A673 (cell line): ENCODE results near the gene CES3. TPM values are rescaled to one million over a fixed set of nuclear protein-coding genes. Genes with fewer than 3 reads are reported as not detected.

Experiments
- BruUV-seq: library from RNA; stranded (reverse); fragments of 400-500 nt; replicated peaks from 2 replicates; lab custom pipeline; 2021; lab: Mats Ljungman, UMichigan
- CTCF ChIA-PET: fragments of 300-600 bp; sonication (Branson Sonifier 250); formaldehyde crosslinking; loops from one replicate; lab custom pipeline; 2022; ENCODE audit warnings: antibody characterized with exemption; lab: Charles Lee
- POLR2A ChIA-PET: fragments of 300-600 bp; sonication (Branson Sonifier 250); formaldehyde crosslinking; loops from one replicate; lab custom pipeline; 2022; ENCODE audit warnings: antibody characterized with exemption; ENCODE audit not compliant: low non-redundant PET; lab: Charles Lee
- DNase-seq: peaks from one replicate; pipeline ENCODE4 v3.0.0-alpha.2; 2015; ENCODE audit warnings: low spot score
- H3K27ac ChIP-seq: fragments of 200-600 bp; sonication (generic); 2 replicates; pipeline ENCODE4 v1.5.1; 2016; ENCODE audit warnings: mixed run types, low read depth, mild to moderate bottlenecking, mixed read lengths, antibody characterized with exemption, low read length; ENCODE audit not compliant: poor library complexity, severe bottlenecking
- H3K27me3 ChIP-seq: fragments of 200-600 bp; sonication (generic); replicated peaks from 2 replicates; pipeline ENCODE4 v1.6.1; 2017; ENCODE audit warnings: mixed run types, low read depth, mild to moderate bottlenecking, mixed read lengths, antibody characterized with exemption, low read length; ENCODE audit not compliant: insufficient read depth, poor library complexity
- H3K36me3 ChIP-seq: fragments of 200-600 bp; sonication (generic); 2 replicates; pipeline ENCODE4 v1.6.1; 2016; ENCODE audit warnings: mixed run types, mild to moderate bottlenecking, mixed read lengths, antibody characterized with exemption, low read length; ENCODE audit not compliant: insufficient read depth, poor library complexity, severe bottlenecking
- H3K4me1 ChIP-seq: fragments of 200-600 bp; sonication (generic); 2 replicates; pipeline ENCODE4 v1.6.1; 2017; ENCODE audit warnings: mixed run types, mild to moderate bottlenecking, mixed read lengths, antibody characterized with exemption, low read length; ENCODE audit not compliant: insufficient read depth, poor library complexity, severe bottlenecking
- H3K4me3 ChIP-seq: fragments of 200-600 bp; sonication (generic); 2 replicates; pipeline ENCODE4 v1.5.1; 2016; ENCODE audit warnings: low read depth, mixed run types, mild to moderate bottlenecking, mixed read lengths, low read length; ENCODE audit not compliant: poor library complexity, severe bottlenecking
- H3K9me3 ChIP-seq: fragments of 200-600 bp; sonication (generic); 2 replicates; pipeline ENCODE4 v1.6.1; 2016; ENCODE audit warnings: mixed run types, low read depth, mild to moderate bottlenecking, mixed read lengths, antibody characterized with exemption, low read length; ENCODE audit not compliant: poor library complexity, severe bottlenecking
- EZH2 ChIP-seq: fragments of 200-600 bp; sonication (generic); IDR thresholded peaks from 2 replicates; pipeline ENCODE4 v1.6.1; 2017; ENCODE audit warnings: borderline replicate concordance, low read depth, mild to moderate bottlenecking, mixed read lengths, antibody characterized with exemption, low read length; ENCODE audit not compliant: poor library complexity, severe bottlenecking
- intact Hi-C: fragments of 100-400 bp; cut with micrococcal nuclease; formaldehyde crosslinking; loops from one replicate; pipeline ENCODE4 v1.10.0; 2022; ENCODE audit not compliant: unreplicated experiment
- total RNA-seq: library from RNA; stranded (reverse); gene quantifications from 2 replicates; pipeline ENCODE4 v1.2.3, GENCODE V29; 2021
- TF ChIP-seq, protein P1 (sequence below): fragments of 300-800, 200-600 bp; sonication (generic); conservative IDR thresholded peaks from 2 replicates; pipeline ENCODE4 v1.5.1; 2017; ENCODE audit warnings: low read depth, mild to moderate bottlenecking, antibody characterized with exemption, low read length, moderate library complexity, mixed read lengths

CES3 gene
- total RNA-seq, 1 experiment from 2014 or later: 3.9 TPM

DNA sequence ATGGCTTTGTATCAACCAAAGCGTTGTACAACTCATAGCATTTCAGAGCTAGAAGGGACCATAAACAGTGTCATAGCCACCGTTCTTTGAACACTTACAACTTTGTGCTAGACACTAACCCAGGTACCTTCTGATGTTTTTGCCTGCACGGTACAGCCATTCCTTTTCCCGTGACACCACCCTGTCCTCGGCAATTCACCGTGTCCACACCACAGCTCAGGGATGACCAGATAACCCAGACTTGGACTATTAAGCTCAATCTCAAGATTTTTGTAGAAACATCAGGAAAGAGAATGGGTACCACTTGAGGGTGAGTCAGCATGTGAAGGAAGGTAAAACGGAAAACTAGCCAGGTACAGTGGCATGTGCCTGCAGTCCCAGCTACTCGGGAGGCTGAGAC lies 58.1 kb downstream of the CES3 start:
- H3K36me3 ChIP-seq: no peaks in the 10 kb centered on the region
- POLR2A ChIA-PET: no interaction called here

DNA sequence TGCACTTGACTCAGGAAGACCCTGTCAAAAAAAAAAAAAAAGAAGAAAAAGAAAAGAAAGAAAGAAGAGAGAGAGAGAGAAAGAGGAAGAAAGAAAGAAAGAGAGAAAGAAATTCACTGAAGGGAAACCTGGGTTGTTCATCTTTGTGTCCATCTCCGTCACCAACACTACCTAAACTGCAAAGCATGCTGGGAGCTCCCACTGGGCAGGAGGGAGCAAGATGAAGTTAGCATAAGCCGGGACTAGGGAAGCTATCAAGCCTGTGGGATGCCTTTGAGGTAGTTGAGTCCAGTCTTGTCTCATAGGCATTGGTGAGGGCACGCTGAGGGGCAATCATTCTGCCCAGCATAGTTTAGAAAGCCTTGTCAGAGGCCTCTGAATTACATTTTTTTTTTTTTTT lies 60.3 kb downstream of the CES3 start:
- H3K4me3 ChIP-seq: no peak overlapping the region
- H3K36me3 ChIP-seq: no peaks in the 10 kb centered on the region
- POLR2A ChIA-PET: no interaction called here
- TF ChIP-seq EZH2: no peak
- TF ChIP-seq, protein P1, sequence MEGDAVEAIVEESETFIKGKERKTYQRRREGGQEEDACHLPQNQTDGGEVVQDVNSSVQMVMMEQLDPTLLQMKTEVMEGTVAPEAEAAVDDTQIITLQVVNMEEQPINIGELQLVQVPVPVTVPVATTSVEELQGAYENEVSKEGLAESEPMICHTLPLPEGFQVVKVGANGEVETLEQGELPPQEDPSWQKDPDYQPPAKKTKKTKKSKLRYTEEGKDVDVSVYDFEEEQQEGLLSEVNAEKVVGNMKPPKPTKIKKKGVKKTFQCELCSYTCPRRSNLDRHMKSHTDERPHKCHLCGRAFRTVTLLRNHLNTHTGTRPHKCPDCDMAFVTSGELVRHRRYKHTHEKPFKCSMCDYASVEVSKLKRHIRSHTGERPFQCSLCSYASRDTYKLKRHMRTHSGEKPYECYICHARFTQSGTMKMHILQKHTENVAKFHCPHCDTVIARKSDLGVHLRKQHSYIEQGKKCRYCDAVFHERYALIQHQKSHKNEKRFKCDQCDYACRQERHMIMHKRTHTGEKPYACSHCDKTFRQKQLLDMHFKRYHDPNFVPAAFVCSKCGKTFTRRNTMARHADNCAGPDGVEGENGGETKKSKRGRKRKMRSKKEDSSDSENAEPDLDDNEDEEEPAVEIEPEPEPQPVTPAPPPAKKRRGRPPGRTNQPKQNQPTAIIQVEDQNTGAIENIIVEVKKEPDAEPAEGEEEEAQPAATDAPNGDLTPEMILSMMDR: no peak
- intact Hi-C loops: no loop called here
- no peak for DNase-seq
- BruUV-seq: no TSS peak
- H3K27me3 ChIP-seq: no peaks in the 10 kb centered on the region
- CTCF ChIA-PET: no interaction called here
- H3K27ac ChIP-seq: no peak overlapping the region
- peaks cover 14% of the 10 kb centered on the region for H3K4me1 ChIP-seq
- no peaks in the 10 kb centered on the region for H3K9me3 ChIP-seq

More for the DNA sequence above, 58.1 kb downstream of the CES3 start:
- no peaks in the 10 kb centered on the region for H3K27me3 ChIP-seq
- no peak for DNase-seq
- no peak overlapping the region for H3K27ac ChIP-seq
- intact Hi-C loops: no loop called here
- TF ChIP-seq, protein P1: no peak
- TF ChIP-seq EZH2: no peak
- H3K4me3 ChIP-seq: no peak overlapping the region
- no peaks in the 10 kb centered on the region for H3K9me3 ChIP-seq
- no TSS peak for BruUV-seq
- H3K4me1 ChIP-seq: peaks cover 10% of the 10 kb centered on the region
- CTCF ChIA-PET: no interaction called here

DNA sequence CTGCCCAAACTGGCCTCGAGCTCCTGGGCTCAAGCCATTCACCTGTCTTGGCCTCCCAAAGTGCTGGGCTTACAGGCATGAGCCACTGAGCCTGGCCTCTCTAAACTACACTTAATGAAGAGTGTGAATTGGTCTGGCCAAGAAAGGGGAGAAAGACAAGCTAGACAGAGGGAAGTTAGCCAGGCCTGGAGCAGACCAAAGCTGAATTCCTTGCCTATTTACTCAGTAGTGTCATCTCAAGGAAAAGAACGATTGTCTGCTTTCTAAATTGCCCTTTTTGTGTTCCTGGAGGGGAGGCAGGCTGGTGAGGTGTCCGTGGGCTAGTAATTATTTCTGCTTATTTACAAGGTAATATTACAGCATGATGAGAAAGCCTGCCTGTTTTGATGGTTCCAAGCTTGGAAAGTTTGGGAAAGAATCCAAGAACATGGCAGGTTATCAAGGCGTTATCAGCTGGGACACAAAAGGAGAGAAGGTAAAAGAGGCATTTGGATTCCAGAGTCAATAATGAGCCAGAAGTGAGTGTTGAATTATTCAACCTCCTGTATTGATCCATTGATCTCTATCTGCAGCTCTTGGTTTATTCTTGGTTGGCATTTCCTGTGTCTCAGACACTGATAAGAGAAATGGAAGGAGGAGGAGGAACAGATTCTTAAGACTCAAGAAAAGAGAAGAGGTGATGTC lies 61.6 kb downstream of the CES3 start:
- no peak overlapping the region for H3K4me3 ChIP-seq
- POLR2A ChIA-PET: interaction anchor here (0.6 kb wide), 1 partner anchor 275 kb away, joined by 8 read pairs; no protein-coding TSS in a partner anchor
- H3K36me3 ChIP-seq: no peaks in the 10 kb centered on the region
- no peak for DNase-seq
- H3K27me3 ChIP-seq: no peaks in the 10 kb centered on the region
- no peaks in the 10 kb centered on the region for H3K9me3 ChIP-seq
- CTCF ChIA-PET: no interaction called here
- BruUV-seq: no TSS peak
- intact Hi-C loops: no loop called here
- no peak overlapping the region for H3K27ac ChIP-seq
- peaks cover 14% of the 10 kb centered on the region for H3K4me1 ChIP-seq
- TF ChIP-seq, protein P1: no peak
- TF ChIP-seq EZH2: no peak
